ENCODE measurements around the gene CENPO.

CENPO gene

DNA sequence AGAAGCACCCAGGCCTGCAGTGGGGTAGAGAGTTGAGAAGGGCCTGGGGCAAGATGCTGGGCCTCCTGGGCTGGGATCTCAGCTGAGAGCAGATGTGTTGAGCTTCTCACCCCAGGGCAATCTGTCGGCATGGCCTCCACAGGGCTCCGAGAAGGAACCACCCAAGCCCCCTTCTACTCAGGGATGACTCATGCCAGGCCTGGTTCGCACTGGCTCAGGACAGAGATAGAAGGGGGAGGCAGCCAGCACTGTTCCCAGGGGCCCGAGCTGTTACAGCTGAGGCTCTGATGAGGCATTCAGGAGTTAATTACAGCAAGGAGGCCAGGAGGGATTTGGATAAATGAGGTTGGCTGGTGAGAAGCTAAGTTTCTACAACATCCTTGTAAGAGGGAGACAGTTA is 62.5 kb downstream of the CENPO start:
- Histone ChIP-seq H3K4me2 (ENCODE audit: low read length, poor library complexity, severe bottlenecking) (no peak overlapping the region), H3K36me3 (ENCODE audit: control insufficient read depth in 1 of 2, insufficient read depth in 2 of 2, low read depth in 1 of 2, low read length in 2 of 2) (peaks cover 0 to 8% of the 10 kb centered on the region in 2 experiments), H3K4me3 (ENCODE audit: insufficient read depth in 1 of 2, low read depth in 1 of 2, low read length in 2 of 2) (peak overlapping the region in 1 of 2 experiments; percentile 11), H3K27ac (ENCODE audit: low read length, poor library complexity, severe bottlenecking) (peak overlapping the region; percentile 4), H3K18ac (ENCODE audit: low read depth in 1 of 2, low read length in 2 of 2) (peak overlapping the region; percentile 90 to 95), H4K91ac (ENCODE audit: low read length) (peak overlapping the region; percentile 82), H3K79me1 (replicated peaks; ENCODE audit: low read length, poor library complexity, severe bottlenecking) (peaks cover 9% of the 10 kb centered on the region), H2AFZ (ENCODE audit: low read depth, low read length) (peak overlapping the region; percentile 51), H3K14ac (ENCODE audit: low read length in 2 of 2) (peak overlapping the region in 1 of 2 experiments; percentile 92), H3K23ac (ENCODE audit: low read length in 2 of 2) (no peak overlapping the region), H2BK120ac (ENCODE audit: low read depth, low read length) (peak overlapping the region; percentile 93), H3K9ac (ENCODE audit: low read length) (peak overlapping the region; percentile 71), H3K9me3 (ENCODE audit: control insufficient read depth, low read length) (no peaks in the 10 kb centered on the region), H3K27me3 (ENCODE audit: control insufficient read depth in 1 of 2, insufficient read depth in 1 of 2, low read length in 2 of 2) (no peaks in the 10 kb centered on the region), H3K4ac (ENCODE audit: low read depth in 1 of 2, low read length in 2 of 2) (peak overlapping the region in 1 of 2 experiments; percentile 83), H4K8ac (ENCODE audit: low read length) (peak overlapping the region; percentile 1), H2BK5ac (ENCODE audit: low read depth, low read length, poor library complexity, severe bottlenecking) (no peak overlapping the region), H2BK12ac (ENCODE audit: low read length in 2 of 2) (peak overlapping the region; percentile 86 to 92), H2AK5ac (ENCODE audit: low read length, severe bottlenecking) (no peak overlapping the region), H2BK15ac (ENCODE audit: low read depth, poor library complexity, severe bottlenecking) (peak overlapping the region; percentile 54), H3K4me1 (ENCODE audit: control insufficient read depth, insufficient read depth, low read depth, low read length) (peaks cover 6% of the 10 kb centered on the region)
- DNase-seq = peak; percentile 81
- 12% methylated on average over 4 of the region's 4 CpGs for WGBS

DNA sequence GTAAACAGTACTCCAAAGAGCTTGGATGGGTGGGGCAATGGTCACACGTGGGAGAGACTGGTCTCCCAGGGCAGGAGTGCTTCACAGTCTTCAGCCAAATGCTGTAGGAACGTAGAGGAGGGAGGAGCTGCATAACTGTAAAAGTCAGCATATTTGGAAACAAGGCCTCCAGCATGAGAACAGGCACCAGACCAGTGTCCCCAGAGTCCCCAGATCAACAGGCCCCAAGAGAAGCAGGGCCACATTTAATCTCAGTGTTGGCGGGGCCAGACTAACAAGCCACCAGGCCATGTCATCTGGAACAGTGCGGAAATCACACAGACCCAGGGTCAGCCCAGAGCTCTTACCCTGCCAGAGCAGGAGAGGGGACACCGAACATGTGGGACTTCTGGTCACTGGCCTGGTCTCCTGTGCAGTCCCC is 63.6 kb downstream of the CENPO start:
- Histone ChIP-seq H3K4me3 (ENCODE audit: insufficient read depth in 1 of 2, low read depth in 1 of 2, low read length in 2 of 2) (no peak overlapping the region), H3K4me1 (ENCODE audit: control insufficient read depth, insufficient read depth, low read depth, low read length) (peaks cover 6% of the 10 kb centered on the region), H2BK120ac (ENCODE audit: low read depth, low read length) (no peak overlapping the region), H3K14ac (ENCODE audit: low read length in 2 of 2) (peak overlapping the region in 1 of 2 experiments; percentile 46), H3K18ac (ENCODE audit: low read depth in 1 of 2, low read length in 2 of 2) (peak overlapping the region; percentile 80 to 95), H2BK5ac (ENCODE audit: low read depth, low read length, poor library complexity, severe bottlenecking) (no peak overlapping the region), H2BK15ac (ENCODE audit: low read depth, poor library complexity, severe bottlenecking) (no peak overlapping the region), H3K27ac (ENCODE audit: low read length, poor library complexity, severe bottlenecking) (no peak overlapping the region), H3K9ac (ENCODE audit: low read length) (no peak overlapping the region), H2AFZ (ENCODE audit: low read depth, low read length) (no peak overlapping the region), H2AK5ac (ENCODE audit: low read length, severe bottlenecking) (no peak overlapping the region), H3K4ac (ENCODE audit: low read depth in 1 of 2, low read length in 2 of 2) (peak overlapping the region in 1 of 2 experiments; percentile 83), H2BK12ac (ENCODE audit: low read length in 2 of 2) (peak overlapping the region in 1 of 2 experiments; percentile 92), H4K8ac (ENCODE audit: low read length) (no peak overlapping the region), H3K23ac (ENCODE audit: low read length in 2 of 2) (no peak overlapping the region), H3K79me1 (replicated peaks; ENCODE audit: low read length, poor library complexity, severe bottlenecking) (peaks cover 9% of the 10 kb centered on the region), H4K91ac (ENCODE audit: low read length) (peak overlapping the region; percentile 43), H3K9me3 (ENCODE audit: control insufficient read depth, low read length) (no peaks in the 10 kb centered on the region), H3K4me2 (ENCODE audit: low read length, poor library complexity, severe bottlenecking) (no peak overlapping the region), H3K27me3 (ENCODE audit: control insufficient read depth in 1 of 2, insufficient read depth in 1 of 2, low read length in 2 of 2) (no peaks in the 10 kb centered on the region), H3K36me3 (ENCODE audit: control insufficient read depth in 1 of 2, insufficient read depth in 2 of 2, low read depth in 1 of 2, low read length in 2 of 2) (peaks cover 0 to 8% of the 10 kb centered on the region in 2 experiments)
- DNase-seq = no peak
- WGBS = 85% methylated on average over 5 of the region's 5 CpGs

DNA sequence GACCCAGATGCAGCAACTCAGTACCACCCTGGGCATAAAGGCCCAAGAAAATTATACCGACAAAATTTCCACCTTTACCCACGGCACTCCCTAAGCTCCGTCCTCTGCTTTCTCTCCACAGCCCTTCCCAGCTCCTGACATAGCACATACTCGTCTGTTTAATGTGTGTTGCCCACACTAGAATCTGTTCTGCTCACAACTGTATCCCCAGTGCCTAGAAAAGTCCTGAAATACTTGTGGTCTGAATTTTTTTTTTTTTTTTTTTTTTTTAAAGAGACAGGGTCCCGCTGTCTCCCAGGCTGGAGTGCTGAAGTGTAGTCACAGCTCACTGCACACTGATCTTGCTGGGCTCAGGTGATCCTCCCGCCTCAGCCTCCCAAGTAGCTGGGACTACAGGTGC is 64.5 kb downstream of the CENPO start:
- Histone ChIP-seq H3K4me3 (ENCODE audit: insufficient read depth in 1 of 2, low read depth in 1 of 2, low read length in 2 of 2) (no peak overlapping the region), H2BK12ac (ENCODE audit: low read length in 2 of 2) (no peak overlapping the region), H3K23ac (ENCODE audit: low read length in 2 of 2) (no peak overlapping the region), H3K27me3 (ENCODE audit: control insufficient read depth in 1 of 2, insufficient read depth in 1 of 2, low read length in 2 of 2) (no peaks in the 10 kb centered on the region), H3K79me1 (replicated peaks; ENCODE audit: low read length, poor library complexity, severe bottlenecking) (peaks cover 6% of the 10 kb centered on the region), H3K4me1 (ENCODE audit: control insufficient read depth, insufficient read depth, low read depth, low read length) (peaks cover 6% of the 10 kb centered on the region), H3K36me3 (ENCODE audit: control insufficient read depth in 1 of 2, insufficient read depth in 2 of 2, low read depth in 1 of 2, low read length in 2 of 2) (peaks cover 0 to 3% of the 10 kb centered on the region in 2 experiments), H2AFZ (ENCODE audit: low read depth, low read length) (no peak overlapping the region), H4K91ac (ENCODE audit: low read length) (no peak overlapping the region), H2BK15ac (ENCODE audit: low read depth, poor library complexity, severe bottlenecking) (no peak overlapping the region), H2BK5ac (ENCODE audit: low read depth, low read length, poor library complexity, severe bottlenecking) (no peak overlapping the region), H3K18ac (ENCODE audit: low read depth in 1 of 2, low read length in 2 of 2) (peak overlapping the region in 1 of 2 experiments; percentile 37), H3K9me3 (ENCODE audit: control insufficient read depth, low read length) (no peaks in the 10 kb centered on the region), H3K27ac (ENCODE audit: low read length, poor library complexity, severe bottlenecking) (no peak overlapping the region), H3K9ac (ENCODE audit: low read length) (no peak overlapping the region), H3K4ac (ENCODE audit: low read depth in 1 of 2, low read length in 2 of 2) (no peak overlapping the region), H3K4me2 (ENCODE audit: low read length, poor library complexity, severe bottlenecking) (no peak overlapping the region), H2AK5ac (ENCODE audit: low read length, severe bottlenecking) (no peak overlapping the region), H4K8ac (ENCODE audit: low read length) (no peak overlapping the region), H2BK120ac (ENCODE audit: low read depth, low read length) (no peak overlapping the region), H3K14ac (ENCODE audit: low read length in 2 of 2) (no peak overlapping the region)
- DNase-seq = no peak
- 80% methylated on average over 6 of the region's 6 CpGs for WGBS

DNA sequence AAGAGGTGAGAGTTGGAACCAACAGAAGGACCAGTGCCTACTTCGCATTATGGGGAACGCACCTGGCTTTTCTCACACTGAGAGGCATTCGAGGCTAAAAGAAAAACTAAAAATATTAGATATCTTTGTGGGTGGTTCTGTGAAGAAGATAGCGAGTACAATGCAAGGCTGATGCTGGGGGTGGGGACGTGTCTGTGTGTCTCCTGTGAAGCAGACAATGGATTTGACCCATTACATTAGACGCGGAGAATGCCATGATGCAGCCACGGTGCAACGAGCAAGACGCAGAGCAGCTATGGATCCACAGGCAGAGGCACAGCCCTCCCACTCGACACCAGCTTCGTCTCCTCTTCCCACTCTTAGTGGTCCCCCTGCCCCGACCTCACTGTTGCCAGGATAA is 65.8 kb downstream of the CENPO start:
- Histone ChIP-seq H3K18ac (ENCODE audit: low read depth in 1 of 2, low read length in 2 of 2) (peak overlapping the region in 1 of 2 experiments; percentile 21), H3K9me3 (ENCODE audit: control insufficient read depth, low read length) (no peaks in the 10 kb centered on the region), H3K27me3 (ENCODE audit: control insufficient read depth in 1 of 2, insufficient read depth in 1 of 2, low read length in 2 of 2) (no peaks in the 10 kb centered on the region), H2AK5ac (ENCODE audit: low read length, severe bottlenecking) (no peak overlapping the region), H3K14ac (ENCODE audit: low read length in 2 of 2) (peak overlapping the region in 1 of 2 experiments; percentile 41), H2BK5ac (ENCODE audit: low read depth, low read length, poor library complexity, severe bottlenecking) (no peak overlapping the region), H2AFZ (ENCODE audit: low read depth, low read length) (no peak overlapping the region), H2BK15ac (ENCODE audit: low read depth, poor library complexity, severe bottlenecking) (no peak overlapping the region), H3K4me3 (ENCODE audit: insufficient read depth in 1 of 2, low read depth in 1 of 2, low read length in 2 of 2) (no peak overlapping the region), H2BK120ac (ENCODE audit: low read depth, low read length) (no peak overlapping the region), H3K23ac (ENCODE audit: low read length in 2 of 2) (no peak overlapping the region), H3K27ac (ENCODE audit: low read length, poor library complexity, severe bottlenecking) (no peak overlapping the region), H3K4me1 (ENCODE audit: control insufficient read depth, insufficient read depth, low read depth, low read length) (peaks cover 6% of the 10 kb centered on the region), H3K36me3 (ENCODE audit: control insufficient read depth in 1 of 2, insufficient read depth in 2 of 2, low read depth in 1 of 2, low read length in 2 of 2) (peaks cover 0 to 3% of the 10 kb centered on the region in 2 experiments), H3K79me1 (replicated peaks; ENCODE audit: low read length, poor library complexity, severe bottlenecking) (peaks cover 6% of the 10 kb centered on the region), H3K4ac (ENCODE audit: low read depth in 1 of 2, low read length in 2 of 2) (no peak overlapping the region), H2BK12ac (ENCODE audit: low read length in 2 of 2) (no peak overlapping the region), H4K8ac (ENCODE audit: low read length) (no peak overlapping the region), H3K4me2 (ENCODE audit: low read length, poor library complexity, severe bottlenecking) (no peak overlapping the region), H3K9ac (ENCODE audit: low read length) (no peak overlapping the region), H4K91ac (ENCODE audit: low read length) (no peak overlapping the region)
- 97% methylated on average over 13 of the region's 13 CpGs for WGBS
- DNase-seq = no peak
